ENCODE results near the gene PDE4D.
A peak's percentile ranks its signal among the peaks of the same experiment; 100 is the strongest.

DNA sequence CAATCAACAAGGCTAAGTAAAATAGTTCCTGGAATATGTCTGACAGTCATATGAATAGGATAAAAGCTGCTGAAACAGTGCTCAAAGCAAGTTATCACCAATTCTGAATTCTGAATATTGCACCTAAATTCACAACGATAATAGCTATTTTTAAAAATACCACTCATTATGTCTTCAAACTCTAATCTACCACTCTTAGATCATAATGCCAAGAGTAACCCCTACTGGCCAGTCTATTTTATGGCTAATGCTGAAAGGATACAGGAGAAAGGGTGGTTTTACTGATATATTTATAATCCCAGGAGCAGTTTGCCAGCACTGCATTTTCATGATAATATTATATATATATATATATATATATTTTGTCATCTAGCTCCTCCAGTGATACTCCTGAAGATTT lies 232.8 kb downstream of the PDE4D start:
- TF ChIP-seq, protein P1, sequence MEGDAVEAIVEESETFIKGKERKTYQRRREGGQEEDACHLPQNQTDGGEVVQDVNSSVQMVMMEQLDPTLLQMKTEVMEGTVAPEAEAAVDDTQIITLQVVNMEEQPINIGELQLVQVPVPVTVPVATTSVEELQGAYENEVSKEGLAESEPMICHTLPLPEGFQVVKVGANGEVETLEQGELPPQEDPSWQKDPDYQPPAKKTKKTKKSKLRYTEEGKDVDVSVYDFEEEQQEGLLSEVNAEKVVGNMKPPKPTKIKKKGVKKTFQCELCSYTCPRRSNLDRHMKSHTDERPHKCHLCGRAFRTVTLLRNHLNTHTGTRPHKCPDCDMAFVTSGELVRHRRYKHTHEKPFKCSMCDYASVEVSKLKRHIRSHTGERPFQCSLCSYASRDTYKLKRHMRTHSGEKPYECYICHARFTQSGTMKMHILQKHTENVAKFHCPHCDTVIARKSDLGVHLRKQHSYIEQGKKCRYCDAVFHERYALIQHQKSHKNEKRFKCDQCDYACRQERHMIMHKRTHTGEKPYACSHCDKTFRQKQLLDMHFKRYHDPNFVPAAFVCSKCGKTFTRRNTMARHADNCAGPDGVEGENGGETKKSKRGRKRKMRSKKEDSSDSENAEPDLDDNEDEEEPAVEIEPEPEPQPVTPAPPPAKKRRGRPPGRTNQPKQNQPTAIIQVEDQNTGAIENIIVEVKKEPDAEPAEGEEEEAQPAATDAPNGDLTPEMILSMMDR (optimal IDR thresholded peaks at IDR 0.05 in 1 of 3, IDR thresholded peaks at IDR 0.05 in 1 of 3, conservative IDR thresholded peaks at IDR 0.05 in 1 of 3; ENCODE audit: extremely low read depth in 1 of 3, insufficient read depth in 2 of 3, low read length in 3 of 3), result peak in 2 of 3 experiments; percentile 9 to 22
- no peak for TF ChIP-seq EZH2 (IDR thresholded peaks at IDR 0.05; ENCODE audit: low read length)
